ENCODE measurements around the gene ACVR1B. TPM values are rescaled to one million over a fixed set of nuclear protein-coding genes. Genes with fewer than 3 reads are reported as not detected.

Gene ACVR1B
- total RNA-seq = 1 to 10 TPM; 7.2 to 8.4 TPM

- ATAC-seq (replicated peaks in 1 of 2) = peak; percentile 97 to 98
- Mint-ChIP-seq H3K9me3 (no peaks in the 10 kb centered on the region), H3K4me3 (peak within 1 kb of the TSS; percentile 89 to 96), H3K36me3 (ENCODE audit: insufficient read depth in 2 of 2) (peaks cover 0 to 2% of the 10 kb centered on the region in 2 donors), H3K27ac (peak within 1 kb of the TSS; percentile 25), H3K4me1 (ENCODE audit: low read depth) (peaks cover 42% of the 10 kb centered on the region), H3K27me3 (ENCODE audit: low read depth) (peaks cover 23% of the 10 kb centered on the region)
- DNase-seq = peak; percentile 90 to 92
Observed at GRCh38 chr12:51951199-51951842, at the start of gene ACVR1B. ACVR1B (plus strand) TSS chr12:51951699; CDS start chr12:51951744, 45 bp downstream.

DNA sequence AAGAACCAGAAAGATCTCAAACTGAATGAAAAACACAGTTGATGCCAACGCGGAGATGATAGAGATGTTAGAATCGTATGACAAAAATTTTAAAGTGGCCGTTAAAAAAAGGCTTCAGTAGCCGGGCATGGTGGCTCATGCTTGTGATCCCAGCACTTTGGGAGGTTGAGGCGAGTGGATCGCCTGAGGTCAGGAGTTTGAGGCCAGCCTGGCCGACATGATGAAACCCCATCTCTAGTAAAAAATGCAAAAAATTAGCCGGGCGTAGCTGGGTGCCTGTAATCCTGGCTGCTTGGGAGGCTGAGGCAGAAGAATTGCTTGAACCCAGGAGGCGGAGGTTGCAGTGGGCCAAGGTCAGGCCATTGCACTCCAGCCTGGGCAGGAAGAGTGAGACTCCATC is 49.6 kb upstream of the ACVR1B start:
- no peaks in the 10 kb centered on the region for H3K9me3 Mint-ChIP-seq
- DNase-seq (no peak), ATAC-seq (replicated peaks in 1 of 2) (no peak)
- no peaks in the 10 kb centered on the region for H3K4me1 Mint-ChIP-seq (ENCODE audit: low read depth)
- peaks cover 13% of the 10 kb centered on the region for H3K27me3 Mint-ChIP-seq (ENCODE audit: low read depth)
- no peak overlapping the region for H3K4me3 Mint-ChIP-seq
- no peak overlapping the region for H3K27ac Mint-ChIP-seq
- H3K36me3 Mint-ChIP-seq (ENCODE audit: insufficient read depth in 2 of 2) = no peaks in the 10 kb centered on the region

GRCh38 chr12:51904951-51905470 is 46.5 kb upstream of the ACVR1B start:
- H3K36me3 Mint-ChIP-seq (ENCODE audit: insufficient read depth in 2 of 2) = no peaks in the 10 kb centered on the region
- DNase-seq = no peak
- no peak for ATAC-seq (replicated peaks in 1 of 2)
- H3K9me3 Mint-ChIP-seq = no peaks in the 10 kb centered on the region
- no peak overlapping the region for H3K27ac Mint-ChIP-seq
- H3K4me1 Mint-ChIP-seq (ENCODE audit: low read depth) = no peaks in the 10 kb centered on the region
- H3K27me3 Mint-ChIP-seq (ENCODE audit: low read depth) = peaks cover 31% of the 10 kb centered on the region
- no peak overlapping the region for H3K4me3 Mint-ChIP-seq

DNA sequence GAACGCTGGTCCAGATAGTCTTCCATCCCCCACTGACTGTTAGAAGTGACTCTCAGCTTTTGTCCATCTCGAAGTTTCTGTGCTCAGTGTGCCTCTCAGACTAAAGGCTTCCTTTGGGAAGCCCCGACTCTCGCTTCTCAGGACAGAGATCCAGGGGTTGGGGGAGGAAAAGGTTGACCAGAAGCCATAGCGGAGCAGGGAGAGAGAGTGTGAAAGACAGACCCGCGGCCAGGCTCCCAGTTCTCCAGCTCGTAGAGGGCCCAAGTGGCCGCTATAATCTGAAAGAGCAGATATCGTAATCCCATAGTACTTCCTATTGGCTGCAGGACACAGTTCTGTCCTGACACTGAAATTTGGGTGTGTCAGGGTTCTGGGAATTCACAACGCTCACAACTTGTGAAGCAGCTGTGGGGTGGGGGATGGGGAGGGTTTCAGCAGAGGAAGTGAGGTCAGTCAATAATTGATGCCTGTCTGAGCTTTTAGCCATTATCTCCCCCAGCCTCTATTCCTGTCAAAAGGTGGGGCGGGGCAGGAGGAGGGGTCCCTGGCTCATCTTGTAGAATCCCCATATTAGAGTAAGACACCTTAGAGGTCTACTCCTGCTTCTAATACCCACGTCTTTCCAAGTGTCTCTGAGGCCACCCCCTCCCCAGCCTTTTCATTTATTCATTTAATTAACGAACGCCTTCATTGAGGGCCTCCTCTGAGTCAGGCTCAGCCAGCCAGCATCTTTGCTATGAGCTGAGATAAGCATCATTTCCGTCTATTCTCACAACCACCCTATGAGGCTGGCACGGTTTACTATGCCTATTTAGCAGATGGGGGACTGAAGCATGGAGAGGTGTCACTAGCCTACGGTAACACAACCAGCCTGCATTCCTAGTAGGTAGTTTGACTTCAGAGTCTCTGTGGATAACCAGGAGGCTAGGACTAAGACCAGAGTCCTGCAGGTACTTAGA is 45.7 kb upstream of the ACVR1B start:
- H3K27me3 Mint-ChIP-seq (ENCODE audit: low read depth) = peaks cover 35% of the 10 kb centered on the region
- H3K27ac Mint-ChIP-seq = no peak overlapping the region
- H3K9me3 Mint-ChIP-seq = no peaks in the 10 kb centered on the region
- ATAC-seq (replicated peaks in 1 of 2) (no peak), DNase-seq (no peak)
- no peaks in the 10 kb centered on the region for H3K36me3 Mint-ChIP-seq (ENCODE audit: insufficient read depth in 2 of 2)
- H3K4me3 Mint-ChIP-seq = no peak overlapping the region
- no peaks in the 10 kb centered on the region for H3K4me1 Mint-ChIP-seq (ENCODE audit: low read depth)

DNA sequence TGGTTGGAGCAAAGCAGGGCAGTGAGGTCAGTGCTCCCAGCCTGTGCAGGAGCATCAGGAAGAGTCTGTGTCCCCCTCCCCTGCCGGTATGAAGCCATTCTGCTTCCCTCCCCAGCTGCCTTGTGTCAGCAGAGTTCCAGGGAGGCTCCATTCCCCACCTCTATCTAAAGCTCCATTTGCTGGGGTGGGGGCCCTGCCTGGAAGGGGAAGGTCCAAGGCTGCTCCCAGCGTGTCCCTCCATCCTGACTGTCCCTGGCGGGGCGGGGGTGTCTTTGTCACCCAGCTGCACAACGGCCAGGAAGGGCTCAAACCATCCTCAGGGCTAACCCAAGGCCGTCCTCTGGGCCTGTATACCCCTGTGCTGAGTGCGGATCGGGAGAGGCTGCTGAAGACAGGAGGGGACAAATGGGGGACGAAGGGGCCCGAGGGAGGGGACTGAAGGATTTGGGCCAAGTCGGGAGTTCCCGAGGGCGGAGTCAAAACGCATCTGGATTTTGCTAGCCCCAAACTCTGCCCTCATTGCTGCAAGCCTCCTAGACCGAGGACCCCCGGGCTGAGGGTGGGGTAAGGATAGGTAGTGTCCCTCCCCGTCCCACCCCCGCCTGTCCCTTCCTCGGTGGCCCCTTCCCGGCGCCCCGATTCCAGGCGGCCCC is 44.9 kb upstream of the ACVR1B start:
- H3K4me3 Mint-ChIP-seq = peak overlapping the region in 1 of 2 donors; percentile 43
- no peaks in the 10 kb centered on the region for H3K9me3 Mint-ChIP-seq
- no peak overlapping the region for H3K27ac Mint-ChIP-seq
- no peaks in the 10 kb centered on the region for H3K4me1 Mint-ChIP-seq (ENCODE audit: low read depth)
- DNase-seq (no peak), ATAC-seq (replicated peaks in 1 of 2) (no peak)
- H3K27me3 Mint-ChIP-seq (ENCODE audit: low read depth) = peaks cover 35% of the 10 kb centered on the region
- H3K36me3 Mint-ChIP-seq (ENCODE audit: insufficient read depth in 2 of 2) = no peaks in the 10 kb centered on the region

GRCh38 chr12:51907083-51907855 is 44.2 kb upstream of the ACVR1B start, which contains the start of gene ACVRL1:
ACVRL1 (plus strand) TSS chr12:51907504; CDS start chr12:51912475, 4,971 bp downstream.
- H3K4me3 Mint-ChIP-seq = peak within 1 kb of the TSS in 1 of 2 donors; percentile 43

GRCh38 chr12:51907856-51908425 is 43.6 kb upstream of the ACVR1B start:
- Mint-ChIP-seq H3K4me3 (no peak overlapping the region), H3K9me3 (no peaks in the 10 kb centered on the region), H3K4me1 (ENCODE audit: low read depth) (no peaks in the 10 kb centered on the region), H3K27ac (no peak overlapping the region), H3K36me3 (ENCODE audit: insufficient read depth in 2 of 2) (no peaks in the 10 kb centered on the region), H3K27me3 (ENCODE audit: low read depth) (peaks cover 35% of the 10 kb centered on the region)
- no peak for DNase-seq
- ATAC-seq (replicated peaks in 1 of 2) = no peak

More at GRCh38 chr12:51907083-51907855, 44.2 kb upstream of the ACVR1B start, which contains the start of gene ACVRL1:
- H3K9me3 Mint-ChIP-seq = no peaks in the 10 kb centered on the region
- peaks cover 35% of the 10 kb centered on the region for H3K27me3 Mint-ChIP-seq (ENCODE audit: low read depth)
- DNase-seq = no peak
- H3K4me1 Mint-ChIP-seq (ENCODE audit: low read depth) = no peaks in the 10 kb centered on the region
- H3K36me3 Mint-ChIP-seq (ENCODE audit: insufficient read depth in 2 of 2) = no peaks in the 10 kb centered on the region
- no peak for ATAC-seq (replicated peaks in 1 of 2)
- H3K27ac Mint-ChIP-seq = no peak within 1 kb of the TSS

DNA sequence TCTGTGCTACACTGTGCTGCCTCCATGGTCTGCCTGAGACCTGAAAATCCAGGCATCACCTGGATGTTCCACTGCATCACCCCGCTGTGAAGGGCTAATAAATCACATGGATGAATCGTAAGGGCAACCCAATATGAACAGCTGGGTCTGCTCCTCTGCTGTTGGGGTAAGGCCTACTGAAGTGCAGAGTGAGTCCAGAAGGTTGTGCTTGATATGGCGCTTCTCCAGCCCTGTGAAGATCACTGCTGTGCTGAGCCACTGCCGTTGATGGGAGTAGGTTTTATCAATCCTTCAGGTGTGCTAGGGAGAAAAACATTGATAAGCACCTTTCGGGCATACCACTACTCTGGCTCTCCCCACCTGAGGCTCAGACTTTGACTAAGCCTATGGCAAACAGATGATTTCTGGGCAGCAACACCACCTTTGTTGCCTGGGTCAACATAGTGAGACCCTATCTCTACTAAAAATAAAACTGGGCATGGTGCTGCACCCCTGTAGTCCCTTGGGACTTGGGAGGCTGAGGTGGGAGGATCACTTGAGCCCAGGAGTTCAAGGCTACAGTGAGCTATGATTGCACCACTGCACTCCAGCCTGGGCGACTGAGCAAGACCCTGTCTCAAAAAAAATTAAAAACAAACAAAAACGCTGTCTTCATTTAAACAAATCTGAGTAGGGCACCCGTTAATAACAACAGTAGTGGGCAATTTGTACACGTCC is 42.5 kb upstream of the ACVR1B start:
- Mint-ChIP-seq H3K27ac (no peak overlapping the region), H3K9me3 (no peaks in the 10 kb centered on the region), H3K4me3 (no peak overlapping the region), H3K4me1 (ENCODE audit: low read depth) (no peaks in the 10 kb centered on the region), H3K27me3 (ENCODE audit: low read depth) (peaks cover 35% of the 10 kb centered on the region), H3K36me3 (ENCODE audit: insufficient read depth in 2 of 2) (no peaks in the 10 kb centered on the region)
- DNase-seq (no peak), ATAC-seq (replicated peaks in 1 of 2) (no peak)

DNA sequence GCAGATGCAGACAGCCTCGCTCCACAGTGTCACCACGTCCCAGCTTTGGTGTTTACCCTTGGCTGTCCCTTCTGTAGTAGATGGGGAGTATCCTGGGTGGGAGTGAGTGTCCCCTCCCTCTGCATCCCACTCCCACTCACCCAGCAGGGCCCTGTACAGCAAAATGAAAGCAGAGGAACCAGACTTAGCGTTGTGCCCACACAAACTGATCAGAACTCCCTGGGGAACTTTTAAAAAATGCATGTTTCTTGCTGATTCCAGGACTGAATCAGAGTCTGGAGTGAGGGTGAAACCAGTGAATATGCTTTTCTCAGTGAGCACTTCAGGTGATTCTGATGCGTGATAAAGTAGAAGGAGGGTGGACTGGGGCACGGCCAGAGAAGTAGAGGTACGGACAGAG is 41.3 kb upstream of the ACVR1B start:
- no peak for DNase-seq
- Mint-ChIP-seq H3K27ac (no peak overlapping the region), H3K4me3 (no peak overlapping the region), H3K4me1 (ENCODE audit: low read depth) (no peaks in the 10 kb centered on the region), H3K36me3 (ENCODE audit: insufficient read depth in 2 of 2) (no peaks in the 10 kb centered on the region), H3K27me3 (ENCODE audit: low read depth) (peaks cover 34% of the 10 kb centered on the region), H3K9me3 (no peaks in the 10 kb centered on the region)
- no peak for ATAC-seq (replicated peaks in 1 of 2)

- H3K27me3 Mint-ChIP-seq (ENCODE audit: low read depth) = peaks cover 29% of the 10 kb centered on the region
- H3K36me3 Mint-ChIP-seq (ENCODE audit: insufficient read depth in 2 of 2) = no peaks in the 10 kb centered on the region
- no peak for DNase-seq
- no peaks in the 10 kb centered on the region for H3K9me3 Mint-ChIP-seq
- ATAC-seq (replicated peaks in 1 of 2) = no peak
- no peak overlapping the region for H3K4me3 Mint-ChIP-seq
- H3K27ac Mint-ChIP-seq = no peak overlapping the region
- H3K4me1 Mint-ChIP-seq (ENCODE audit: low read depth) = no peaks in the 10 kb centered on the region
Observed at GRCh38 chr12:51910691-51911090, 40.8 kb upstream of the ACVR1B start.

- Mint-ChIP-seq H3K4me3 (no peak overlapping the region), H3K9me3 (no peaks in the 10 kb centered on the region), H3K27ac (no peak overlapping the region), H3K4me1 (ENCODE audit: low read depth) (no peaks in the 10 kb centered on the region), H3K36me3 (ENCODE audit: insufficient read depth in 2 of 2) (no peaks in the 10 kb centered on the region), H3K27me3 (ENCODE audit: low read depth) (peaks cover 23% of the 10 kb centered on the region)
- DNase-seq (no peak), ATAC-seq (replicated peaks in 1 of 2) (no peak)
Observed at GRCh38 chr12:51911307-51911706, 40.2 kb upstream of the ACVR1B start.

Data from activated T-cell treated with anti-CD3 and anti-CD28 coated beads, Interleukin-2, amount 50 U/mL, for 72 hours (primary cell).